IPS-20b (cell line): Measurements from ENCODE around the gene ROPN1L.

Experiments
- H3K27ac ChIP-seq: one replicate; pipeline ENCODE4 v1.5.1; 2013; ENCODE audit warnings: low read length
- H3K27me3 ChIP-seq: 2 replicates; pipeline ENCODE4 v1.6.1; 2013; ENCODE audit warnings: mild to moderate bottlenecking, low read length, inconsistent platforms; ENCODE audit not compliant: insufficient read depth
- H3K36me3 ChIP-seq: 2 replicates; pipeline ENCODE4 v1.6.1; 2013; ENCODE audit warnings: low read depth, mild to moderate bottlenecking, inconsistent platforms, low read length, moderate library complexity; ENCODE audit not compliant: insufficient read depth
- H3K4me1 ChIP-seq: 2 replicates; pipeline ENCODE4 v1.6.1; 2013; ENCODE audit warnings: mild to moderate bottlenecking, control low read depth, inconsistent platforms, low read length, moderate library complexity; ENCODE audit not compliant: insufficient read depth
- H3K4me3 ChIP-seq: 2 replicates; pipeline ENCODE4 v1.5.1; 2013; ENCODE audit warnings: mild to moderate bottlenecking, low read length, inconsistent platforms
- H3K9ac ChIP-seq: 2 replicates; pipeline ENCODE4 v1.6.1; 2013; ENCODE audit warnings: low read depth, mild to moderate bottlenecking, inconsistent platforms, low read length, moderate library complexity
- H3K9me3 ChIP-seq: 2 replicates; pipeline ENCODE4 v1.6.1; 2013; ENCODE audit warnings: mild to moderate bottlenecking, low read depth, low read length, inconsistent platforms; ENCODE audit not compliant: insufficient read depth

The ROPN1L gene

DNA sequence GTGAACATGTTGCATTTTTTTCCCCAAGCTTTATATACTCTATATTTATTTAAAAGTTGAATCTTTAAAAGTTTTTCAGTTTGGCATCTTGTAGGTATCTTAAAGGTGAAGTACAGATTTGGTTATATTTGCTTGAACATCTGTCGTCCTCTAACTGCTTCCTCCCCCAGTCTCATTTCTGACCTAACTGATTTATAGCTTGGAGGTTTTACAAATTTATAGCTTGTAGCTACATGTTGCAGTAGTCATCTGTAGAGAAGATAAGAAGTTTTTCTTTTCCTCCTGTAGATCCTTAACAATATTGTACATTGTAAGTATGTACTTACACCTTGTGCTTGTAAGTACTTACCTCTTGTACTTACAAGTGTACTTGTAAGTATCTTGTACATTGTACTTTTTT lies 31.0 kb upstream of the ROPN1L start:
- H3K4me3 ChIP-seq, result no peak overlapping the region
- no peak overlapping the region for H3K9ac ChIP-seq
- no peaks in the 10 kb centered on the region for H3K4me1 ChIP-seq
- H3K9me3 ChIP-seq, result no peaks in the 10 kb centered on the region; the same call in 1 of the 2 replicates
- H3K27ac ChIP-seq, result no peak overlapping the region
- no peaks in the 10 kb centered on the region for H3K27me3 ChIP-seq
- H3K36me3 ChIP-seq, result peaks cover 97% of the 10 kb centered on the region

GRCh38 chr5:10411336-10411735 lies 30.3 kb upstream of the ROPN1L start:
- Histone ChIP-seq H3K36me3 (peaks cover 97% of the 10 kb centered on the region), H3K4me1 (no peaks in the 10 kb centered on the region), H3K27ac (no peak overlapping the region), H3K9me3 (no peaks in the 10 kb centered on the region), H3K4me3 (no peak overlapping the region), H3K27me3 (no peaks in the 10 kb centered on the region), H3K9ac (no peak overlapping the region)

DNA sequence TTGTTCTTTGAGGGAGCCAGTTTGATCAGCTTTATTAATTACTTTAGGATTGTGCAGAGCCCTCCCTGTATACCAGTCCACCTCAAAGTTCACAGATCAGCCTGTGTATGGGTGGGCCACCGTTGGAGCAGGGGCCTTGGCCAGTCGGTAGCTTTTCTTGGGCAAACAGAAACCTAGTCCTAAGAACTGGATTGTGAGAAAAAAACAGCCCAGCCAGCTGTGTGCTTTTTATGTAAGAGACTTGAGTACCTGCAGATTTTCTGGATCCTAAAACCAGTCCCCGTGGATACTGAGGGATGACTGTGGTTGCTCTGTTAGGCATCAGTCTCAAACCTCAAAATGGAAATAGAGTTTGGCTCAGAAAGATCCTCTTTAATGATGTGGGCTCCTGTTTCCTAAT lies 24.8 kb upstream of the ROPN1L start:
- no peak overlapping the region for H3K27ac ChIP-seq
- H3K9me3 ChIP-seq, result no peaks in the 10 kb centered on the region
- peaks cover 94% of the 10 kb centered on the region for H3K36me3 ChIP-seq
- no peak overlapping the region for H3K4me3 ChIP-seq
- H3K9ac ChIP-seq, result no peak overlapping the region
- H3K27me3 ChIP-seq, result no peaks in the 10 kb centered on the region
- H3K4me1 ChIP-seq, result no peaks in the 10 kb centered on the region

DNA sequence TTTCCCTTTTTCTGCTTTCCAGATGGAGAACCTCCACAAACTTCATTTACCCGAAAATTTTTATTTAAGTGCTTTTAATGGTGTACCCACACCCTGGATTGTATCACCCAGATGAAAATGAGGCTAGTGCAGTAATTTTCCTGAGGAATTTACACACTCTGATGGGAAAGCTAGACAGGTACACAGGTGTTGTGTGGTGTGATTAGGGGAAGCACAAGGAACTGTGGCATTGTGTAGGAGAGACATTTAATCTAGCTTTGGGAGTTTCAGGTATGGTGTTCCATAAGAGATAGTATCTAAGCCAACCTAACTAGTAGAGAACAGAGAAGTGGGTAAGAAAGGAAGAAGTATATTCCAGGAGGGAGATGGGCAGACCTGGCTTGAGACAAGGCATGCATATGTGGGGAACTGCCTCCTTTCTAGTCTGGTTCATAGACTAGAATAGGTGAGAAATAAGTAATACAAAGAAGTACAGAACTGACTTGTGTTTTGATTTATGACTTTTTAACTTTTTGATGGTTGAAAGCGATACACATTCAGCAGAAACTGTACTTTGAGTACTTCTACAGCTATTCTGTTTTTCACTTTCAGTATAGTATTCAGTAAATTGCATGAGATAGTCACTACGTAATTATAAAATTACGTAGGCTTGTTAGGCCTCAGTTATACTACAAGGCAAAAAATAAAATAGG lies 22.9 kb upstream of the ROPN1L start:
- peaks cover 7% of the 10 kb centered on the region for H3K4me1 ChIP-seq
- no peak overlapping the region for H3K9ac ChIP-seq
- H3K4me3 ChIP-seq, result no peak overlapping the region
- H3K36me3 ChIP-seq, result peaks cover 91% of the 10 kb centered on the region
- H3K9me3 ChIP-seq, result no peaks in the 10 kb centered on the region
- H3K27me3 ChIP-seq, result no peaks in the 10 kb centered on the region
- no peak overlapping the region for H3K27ac ChIP-seq

- H3K4me3 ChIP-seq, result no peak overlapping the region
- no peak overlapping the region for H3K27ac ChIP-seq
- no peak overlapping the region for H3K9ac ChIP-seq
- H3K4me1 ChIP-seq, result peaks cover 7% of the 10 kb centered on the region
- H3K27me3 ChIP-seq, result no peaks in the 10 kb centered on the region
- H3K9me3 ChIP-seq, result no peaks in the 10 kb centered on the region
- peaks cover 89% of the 10 kb centered on the region for H3K36me3 ChIP-seq
These were observed 21.2 kb upstream of the ROPN1L start for GRCh38 chr5:10420468-10420867.

- Histone ChIP-seq H3K9ac (no peak overlapping the region), H3K4me1 (peaks cover 7% of the 10 kb centered on the region), H3K4me3 (no peak overlapping the region), H3K27me3 (no peaks in the 10 kb centered on the region), H3K27ac (no peak overlapping the region), H3K9me3 (no peaks in the 10 kb centered on the region), H3K36me3 (peaks cover 89% of the 10 kb centered on the region)
These were observed 20.7 kb upstream of the ROPN1L start for GRCh38 chr5:10420932-10421331.

GRCh38 chr5:10421896-10422691 lies 19.6 kb upstream of the ROPN1L start:
- H3K9ac ChIP-seq, result no peak overlapping the region
- peaks cover 7% of the 10 kb centered on the region for H3K4me1 ChIP-seq
- H3K9me3 ChIP-seq, result no peaks in the 10 kb centered on the region
- peaks cover 89% of the 10 kb centered on the region for H3K36me3 ChIP-seq
- H3K4me3 ChIP-seq, result no peak overlapping the region
- H3K27ac ChIP-seq, result no peak overlapping the region
- no peaks in the 10 kb centered on the region for H3K27me3 ChIP-seq

- Histone ChIP-seq H3K27ac (no peak overlapping the region), H3K4me1 (peaks cover 7% of the 10 kb centered on the region), H3K4me3 (no peak overlapping the region), H3K9me3 (no peaks in the 10 kb centered on the region), H3K36me3 (peaks cover 90% of the 10 kb centered on the region), H3K27me3 (no peaks in the 10 kb centered on the region), H3K9ac (no peak overlapping the region)
These were observed 18.7 kb upstream of the ROPN1L start for GRCh38 chr5:10423022-10423421.

DNA sequence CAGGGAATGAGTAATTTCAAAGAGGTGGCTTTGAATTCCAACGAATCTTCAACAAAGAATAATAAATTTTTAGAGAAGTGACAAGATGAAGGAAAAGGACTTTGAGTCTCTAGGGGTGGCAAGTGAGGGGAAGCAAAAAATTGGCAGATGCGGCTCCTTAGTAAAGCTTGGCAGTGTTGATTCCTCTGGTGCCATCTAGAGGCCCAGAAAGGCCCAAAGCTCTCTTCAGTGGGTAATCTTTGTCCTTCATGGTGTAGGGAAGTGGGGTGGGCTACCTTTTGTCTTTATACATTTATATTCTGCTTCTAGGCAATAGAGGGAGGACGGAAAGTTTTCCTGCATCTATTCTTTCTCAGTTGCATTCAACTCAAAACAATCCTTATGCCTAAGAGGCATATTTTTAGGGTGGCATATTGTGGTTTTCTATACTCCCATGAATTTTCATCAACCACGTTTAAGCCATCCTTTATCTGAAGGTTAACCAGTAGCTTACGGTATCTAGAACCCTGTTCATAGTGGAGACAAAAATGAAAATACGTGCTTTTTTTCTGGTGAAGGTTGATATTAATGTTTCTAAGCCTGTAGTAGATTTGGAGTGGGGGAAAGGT lies 17.5 kb upstream of the ROPN1L start:
- Histone ChIP-seq H3K27me3 (no peaks in the 10 kb centered on the region), H3K4me3 (no peak overlapping the region), H3K4me1 (peaks cover 7% of the 10 kb centered on the region), H3K9me3 (no peaks in the 10 kb centered on the region), H3K27ac (no peak overlapping the region), H3K9ac (no peak overlapping the region), H3K36me3 (peaks cover 88% of the 10 kb centered on the region)

GRCh38 chr5:10427201-10427600 lies 14.5 kb upstream of the ROPN1L start:
- no peaks in the 10 kb centered on the region for H3K27me3 ChIP-seq
- peaks cover 89% of the 10 kb centered on the region for H3K36me3 ChIP-seq
- H3K4me1 ChIP-seq, result peaks cover 7% of the 10 kb centered on the region
- no peaks in the 10 kb centered on the region for H3K9me3 ChIP-seq
- no peak overlapping the region for H3K27ac ChIP-seq
- H3K9ac ChIP-seq, result no peak overlapping the region
- no peak overlapping the region for H3K4me3 ChIP-seq

GRCh38 chr5:10427978-10428377 lies 13.7 kb upstream of the ROPN1L start:
- peaks cover 89% of the 10 kb centered on the region for H3K36me3 ChIP-seq
- no peak overlapping the region for H3K9ac ChIP-seq
- no peak overlapping the region for H3K27ac ChIP-seq

DNA sequence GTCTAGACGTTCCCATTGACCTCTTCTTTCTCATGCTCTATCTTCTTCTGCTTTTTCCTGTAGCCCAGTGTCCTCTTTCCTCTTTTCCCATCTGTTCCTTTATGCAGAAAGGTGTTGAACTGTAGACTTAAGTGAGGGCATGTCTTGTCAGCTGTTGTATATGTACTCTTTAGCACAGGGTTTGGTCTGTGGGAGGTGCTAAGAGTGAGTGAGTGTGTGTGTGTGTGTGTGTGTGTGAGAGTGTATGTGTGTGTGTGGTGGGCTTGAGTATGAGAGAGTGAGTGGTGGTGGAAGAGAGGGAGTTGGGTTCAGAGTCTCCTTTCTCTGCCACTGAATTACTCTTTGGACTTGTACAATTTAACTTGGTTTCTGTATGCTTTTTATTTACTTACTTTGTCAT lies 10.3 kb upstream of the ROPN1L start:
- H3K9ac ChIP-seq, result no peak overlapping the region
- no peaks in the 10 kb centered on the region for H3K27me3 ChIP-seq
- peaks cover 81% of the 10 kb centered on the region for H3K36me3 ChIP-seq
- H3K27ac ChIP-seq, result no peak overlapping the region
- H3K9me3 ChIP-seq, result no peaks in the 10 kb centered on the region
- no peaks in the 10 kb centered on the region for H3K4me1 ChIP-seq
- H3K4me3 ChIP-seq, result no peak overlapping the region

More at GRCh38 chr5:10427978-10428377, 13.7 kb upstream of the ROPN1L start:
- Histone ChIP-seq H3K9me3 (no peaks in the 10 kb centered on the region), H3K27me3 (no peaks in the 10 kb centered on the region), H3K4me3 (no peak overlapping the region), H3K4me1 (no peaks in the 10 kb centered on the region; the same call in 1 of the 2 replicates)
